Activated CD4-positive, alpha-beta memory T cell treated with anti-CD3 and anti-CD28 coated beads, Interleukin-2, amount 10 ng/mL, durations not matched to agents 7 days and 5 days (primary cell): ENCODE results near the gene TTBK2. TPM values are rescaled to one million over a fixed set of nuclear protein-coding genes. Genes with fewer than 3 reads are reported as not detected.
"Not testable (repeated sequence)": the region's sequence is repeated elsewhere in the genome, so short reads cannot be mapped to it uniquely, and the experiment has no call there.

ENCODE experiments used
- CTCF ChIA-PET: fragments of 350-600 bp; sonication (Branson Sonifier 250); formaldehyde crosslinking; loops from one replicate; lab custom pipeline; 2021; ENCODE audit warnings: antibody characterized with exemption, inconsistent platforms; lab: Charles Lee
- POLR2A ChIA-PET: fragments of 350-600 bp; sonication (Branson Sonifier 250); formaldehyde crosslinking; loops from one replicate; lab custom pipeline; 2021; ENCODE audit warnings: antibody characterized with exemption; lab: Charles Lee
- DNase-seq: peaks from one replicate; pipeline ENCODE4 v3.0.0-alpha.2; 2020
- H3K27ac Mint-ChIP-seq: one replicate; pipeline ENCODE4 v1.8.0; 2021; ENCODE audit warnings: mild to moderate bottlenecking, mixed read lengths
- H3K27me3 Mint-ChIP-seq: one replicate; pipeline ENCODE4 v1.8.0; 2021; ENCODE audit warnings: mixed read lengths
- H3K36me3 Mint-ChIP-seq: one replicate; pipeline ENCODE4 v1.8.0; 2021; ENCODE audit warnings: low read depth, mixed read lengths
- H3K4me1 Mint-ChIP-seq: one replicate; pipeline ENCODE4 v1.8.0; 2021; ENCODE audit warnings: mixed read lengths
- H3K4me3 Mint-ChIP-seq: one replicate; pipeline ENCODE4 v1.8.0; 2021; ENCODE audit warnings: mild to moderate bottlenecking, mixed read lengths
- H3K9me3 Mint-ChIP-seq: one replicate; pipeline ENCODE4 v1.8.0; 2021; ENCODE audit warnings: mixed read lengths
- total RNA-seq, 2 experiments: library from RNA; stranded (reverse); gene quantifications; one replicate each; pipeline ENCODE4 v1.2.3, GENCODE V29; 2021

TTBK2 gene
- total RNA-seq, 2 experiments from 2014 or later: 14.6 to 18.6 TPM

DNA sequence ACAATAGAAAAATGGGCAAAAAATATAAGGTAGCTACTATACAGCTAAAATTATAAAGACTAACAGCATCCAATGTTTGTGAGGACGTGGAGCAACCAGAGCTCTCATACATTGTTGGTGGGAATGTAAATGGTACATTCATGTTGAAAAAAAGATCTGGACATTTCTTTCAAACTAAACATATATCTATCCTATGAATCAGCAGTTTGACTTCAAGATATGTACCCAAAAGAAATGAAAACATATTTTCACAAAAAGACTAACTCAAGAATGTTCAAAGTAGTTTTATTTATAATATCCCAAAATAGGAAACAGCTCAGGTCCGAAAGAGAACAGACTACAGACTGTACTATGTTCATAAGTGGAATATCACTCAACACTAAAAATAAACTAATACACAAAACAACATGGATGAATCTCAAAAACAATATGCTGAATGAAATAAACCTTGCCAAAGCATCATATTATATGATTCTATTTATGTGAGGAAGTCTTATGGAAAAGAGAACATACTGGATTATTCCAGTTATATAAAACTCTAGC is 8.8 kb upstream of the TTBK2 start:
- ChIA-PET CTCF (interaction anchor here (0.6 to 5.1 kb wide), 3 partner anchors 12 to 226 kb away, joined by 3 to 52 read pairs (median 4); no protein-coding TSS in a partner anchor), POLR2A (no interaction called here)
- Mint-ChIP-seq H3K36me3 (no peaks in the 10 kb centered on the region), H3K27ac (no peak overlapping the region), H3K27me3 (no peaks in the 10 kb centered on the region), H3K4me1 (no peaks in the 10 kb centered on the region), H3K4me3 (no peak overlapping the region), H3K9me3 (no peaks in the 10 kb centered on the region)
- no peak for DNase-seq

DNA sequence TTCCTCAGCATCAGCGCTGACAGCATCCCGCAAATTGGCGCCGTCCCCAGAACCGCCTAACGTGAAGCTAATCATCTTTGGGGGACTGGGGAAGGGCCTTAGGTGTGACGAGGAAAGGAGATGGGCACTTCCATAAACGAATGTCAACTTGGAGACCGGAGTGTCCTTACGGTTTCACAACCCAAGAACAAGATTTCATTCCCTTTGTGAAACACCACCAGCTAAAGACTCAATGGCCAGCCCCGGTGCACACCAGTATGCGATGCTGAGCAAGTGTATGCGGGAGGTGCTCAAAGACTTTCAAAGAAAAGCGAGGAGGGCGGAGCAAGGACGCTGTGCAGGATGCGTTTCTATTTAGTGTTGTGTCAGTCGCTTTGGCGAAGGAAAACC is 759 bp upstream of the TTBK2 start:
- DNase-seq: peak; percentile 59
- Mint-ChIP-seq H3K27ac (peak overlapping the region; percentile 83), H3K27me3 (no peaks in the 10 kb centered on the region), H3K9me3 (no peaks in the 10 kb centered on the region), H3K4me1 (peaks cover 29% of the 10 kb centered on the region), H3K36me3 (peaks cover 6% of the 10 kb centered on the region), H3K4me3 (peak overlapping the region; percentile 92)
- CTCF ChIA-PET: interaction anchor here (0.6 to 1.4 kb wide), 3 partner anchors 20 to 283 kb away, joined by 3 to 4 read pairs (median 3); no protein-coding TSS in a partner anchor
- POLR2A ChIA-PET: interaction anchor here (1.2 to 2.6 kb wide), 2 partner anchors 184 to 241 kb away, joined by 3 to 10 read pairs; partner anchors contain the start of gene CDAN1

DNA sequence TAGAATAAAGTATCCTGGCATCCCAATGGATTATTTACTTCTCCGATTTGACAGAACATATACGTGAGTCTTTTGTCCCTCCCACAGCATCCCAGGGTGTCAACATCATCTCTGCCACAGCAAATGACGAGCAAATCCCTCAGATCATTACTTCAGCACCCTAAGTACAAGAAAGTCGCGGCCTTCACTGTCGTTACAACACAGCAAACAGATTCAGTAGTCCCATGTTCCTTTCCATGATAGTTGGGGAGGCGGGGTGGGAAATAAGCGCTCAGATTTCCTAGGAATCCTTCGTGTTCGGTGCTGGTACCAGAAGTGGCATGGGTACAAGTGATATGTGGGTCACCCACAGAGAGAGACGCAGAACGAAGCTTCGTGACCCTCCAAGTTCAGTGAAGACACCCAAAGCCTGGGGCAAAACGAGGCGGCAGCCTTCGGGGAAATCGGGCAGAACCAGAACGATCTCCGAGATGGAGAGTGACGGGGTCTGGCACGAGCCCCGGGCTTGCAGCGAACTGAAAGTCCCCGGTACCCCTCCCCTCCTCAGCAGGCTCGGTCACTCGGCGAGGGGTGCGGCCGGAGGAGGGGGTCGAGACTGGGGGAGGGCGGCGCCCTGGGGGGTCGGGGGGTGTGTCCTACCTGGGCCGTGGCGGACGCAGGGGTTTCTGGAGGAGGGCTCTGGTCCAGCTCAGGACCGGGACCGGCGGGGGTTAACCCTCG is 619 bp downstream of the TTBK2 start:
- peak overlapping the region; percentile 72 for H3K27ac Mint-ChIP-seq
- POLR2A ChIA-PET: interaction anchor here (2.6 kb wide), 1 partner anchor 182 kb away, joined by 10 read pairs; the partner anchor contains the start of gene CDAN1
- no peaks in the 10 kb centered on the region for H3K27me3 Mint-ChIP-seq
- CTCF ChIA-PET: no interaction called here
- peaks cover 9% of the 10 kb centered on the region for H3K36me3 Mint-ChIP-seq
- DNase-seq: peak; percentile 38
- H3K4me3 Mint-ChIP-seq: peak overlapping the region; percentile 92
- no peaks in the 10 kb centered on the region for H3K9me3 Mint-ChIP-seq
- H3K4me1 Mint-ChIP-seq: peaks cover 40% of the 10 kb centered on the region

DNA sequence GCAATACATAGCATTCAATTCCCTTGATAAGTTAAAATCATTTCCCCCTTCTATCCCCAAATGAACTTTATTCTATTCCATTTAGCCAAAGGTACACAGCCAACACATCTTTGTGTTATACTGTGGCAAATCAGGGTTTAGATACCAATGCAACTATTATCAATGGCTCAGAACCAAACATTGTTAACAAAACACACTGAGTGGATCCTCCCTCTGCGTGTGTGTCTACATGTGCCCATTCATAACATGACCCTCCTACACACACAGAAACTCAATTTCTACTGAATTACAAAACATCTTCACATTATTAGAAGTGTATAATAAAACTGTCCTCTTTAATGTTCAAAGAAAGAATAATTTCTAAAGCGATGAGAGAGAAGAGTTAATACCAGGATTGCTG is 1.3 kb downstream of the TTBK2 start:
- ChIA-PET CTCF (no interaction called here), POLR2A (no interaction called here)
- H3K9me3 Mint-ChIP-seq: no peaks in the 10 kb centered on the region
- H3K36me3 Mint-ChIP-seq: peaks cover 9% of the 10 kb centered on the region
- no peak for DNase-seq
- no peaks in the 10 kb centered on the region for H3K27me3 Mint-ChIP-seq
- peak overlapping the region; percentile 92 for H3K4me3 Mint-ChIP-seq
- peaks cover 43% of the 10 kb centered on the region for H3K4me1 Mint-ChIP-seq
- H3K27ac Mint-ChIP-seq: peak overlapping the region; percentile 72

DNA sequence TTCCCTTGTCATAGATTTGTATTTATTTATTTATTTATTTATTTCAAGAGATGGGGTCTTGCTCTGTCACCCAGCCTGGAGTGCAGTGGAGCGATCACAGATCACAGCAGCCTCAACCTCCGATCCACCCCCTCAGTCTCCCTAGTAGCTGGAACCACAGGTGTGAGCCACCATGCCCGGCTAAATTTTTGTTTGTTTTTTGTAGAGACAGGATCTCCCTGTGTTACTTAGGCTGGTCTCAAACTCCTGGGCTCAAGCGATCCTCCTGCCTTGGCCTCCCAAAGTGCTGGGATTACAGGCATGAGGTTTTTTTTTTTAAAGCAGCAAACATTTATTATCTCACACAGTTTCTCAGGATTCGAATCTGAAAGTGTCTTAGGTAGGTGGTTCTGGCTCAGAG is 2.5 kb downstream of the TTBK2 start:
- no peak for DNase-seq
- Mint-ChIP-seq H3K4me3 (no peak overlapping the region), H3K27me3 (no peaks in the 10 kb centered on the region), H3K9me3 (no peaks in the 10 kb centered on the region), H3K36me3 (peaks cover 9% of the 10 kb centered on the region), H3K27ac (no peak overlapping the region), H3K4me1 (peaks cover 43% of the 10 kb centered on the region)
- POLR2A ChIA-PET: no interaction called here
- CTCF ChIA-PET: interaction anchor here (0.7 to 1.7 kb wide), 2 partner anchors 8 to 10 kb away, joined by 3 to 6 read pairs; no protein-coding TSS in a partner anchor

DNA sequence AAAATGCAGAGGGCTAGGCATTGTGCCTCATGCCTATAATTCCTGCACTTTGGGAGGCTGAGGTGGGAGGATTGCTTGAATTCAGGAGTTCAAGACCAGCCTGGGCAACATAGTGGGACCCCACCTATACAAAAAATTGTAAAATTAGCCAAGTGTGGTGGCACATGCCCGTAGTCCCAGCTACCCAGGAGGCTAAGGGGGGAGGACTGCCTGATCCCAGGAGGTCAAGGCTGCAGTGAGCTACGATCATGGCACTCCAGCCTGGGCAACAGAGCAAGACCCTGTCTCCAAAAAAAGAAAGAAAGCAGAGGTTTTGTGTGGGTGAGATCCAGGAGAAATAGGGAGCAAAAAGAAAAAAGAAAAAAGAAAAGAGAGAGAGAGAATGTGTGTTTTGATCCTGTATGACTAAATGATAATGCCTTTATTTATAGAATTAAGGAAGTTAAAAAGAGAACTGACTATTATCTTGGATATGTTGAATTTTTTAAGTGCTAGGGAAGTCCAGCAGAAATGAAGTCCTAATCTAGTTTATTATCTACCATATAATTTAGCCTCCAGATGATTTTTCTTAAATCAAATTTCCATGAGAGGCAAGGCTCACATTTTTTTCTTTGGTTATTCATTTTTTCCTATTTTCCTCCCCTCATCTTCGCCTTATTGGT is 4.8 kb downstream of the TTBK2 start:
- DNase-seq: no peak
- Mint-ChIP-seq H3K4me1 (peaks cover 35% of the 10 kb centered on the region), H3K27ac (no peak overlapping the region), H3K36me3 (peaks cover 8% of the 10 kb centered on the region), H3K9me3 (no peaks in the 10 kb centered on the region), H3K27me3 (no peaks in the 10 kb centered on the region), H3K4me3 (no peak overlapping the region)
- ChIA-PET CTCF (no interaction called here), POLR2A (no interaction called here)

DNA sequence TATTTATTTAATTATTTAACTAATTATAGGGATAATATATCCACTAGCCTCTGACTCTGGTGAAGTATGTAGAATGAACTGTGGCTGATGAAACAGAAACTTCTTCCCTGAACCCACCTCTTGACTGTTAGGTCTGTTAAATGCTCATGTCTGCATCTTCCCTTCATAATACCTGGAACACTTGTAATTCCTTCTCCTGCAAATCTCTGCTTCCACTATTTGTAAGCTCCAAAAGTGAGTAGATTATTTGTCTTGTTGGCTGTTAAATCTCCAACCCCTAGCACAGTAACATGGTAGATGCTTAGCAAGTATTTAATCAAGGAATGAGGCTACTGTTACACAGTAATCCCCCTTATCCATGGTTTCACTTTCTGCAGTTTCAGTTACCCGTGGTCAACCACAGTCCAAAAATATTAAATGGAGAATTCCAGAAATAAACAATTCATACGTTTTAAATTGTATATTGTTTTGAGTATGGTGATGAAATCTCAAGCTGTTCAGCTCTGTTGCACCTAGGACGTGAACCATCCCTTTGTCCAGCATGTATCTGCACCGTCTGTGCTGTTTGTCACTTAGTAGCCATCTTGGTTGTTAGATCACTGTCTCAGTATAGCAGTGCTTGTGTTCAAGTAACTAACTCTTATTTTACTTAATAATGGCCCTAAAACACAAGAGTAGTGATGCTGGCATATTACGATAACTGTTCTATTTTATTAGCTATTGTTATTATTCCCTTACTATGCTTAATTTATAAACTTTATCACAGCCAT is 5.7 kb downstream of the TTBK2 start:
- H3K4me3 Mint-ChIP-seq: no peak overlapping the region
- CTCF ChIA-PET: no interaction called here
- no peak for DNase-seq
- no peaks in the 10 kb centered on the region for H3K27me3 Mint-ChIP-seq
- H3K36me3 Mint-ChIP-seq: peaks cover 6% of the 10 kb centered on the region
- H3K4me1 Mint-ChIP-seq: peaks cover 35% of the 10 kb centered on the region
- POLR2A ChIA-PET: no interaction called here
- no peaks in the 10 kb centered on the region for H3K9me3 Mint-ChIP-seq
- H3K27ac Mint-ChIP-seq: no peak overlapping the region

DNA sequence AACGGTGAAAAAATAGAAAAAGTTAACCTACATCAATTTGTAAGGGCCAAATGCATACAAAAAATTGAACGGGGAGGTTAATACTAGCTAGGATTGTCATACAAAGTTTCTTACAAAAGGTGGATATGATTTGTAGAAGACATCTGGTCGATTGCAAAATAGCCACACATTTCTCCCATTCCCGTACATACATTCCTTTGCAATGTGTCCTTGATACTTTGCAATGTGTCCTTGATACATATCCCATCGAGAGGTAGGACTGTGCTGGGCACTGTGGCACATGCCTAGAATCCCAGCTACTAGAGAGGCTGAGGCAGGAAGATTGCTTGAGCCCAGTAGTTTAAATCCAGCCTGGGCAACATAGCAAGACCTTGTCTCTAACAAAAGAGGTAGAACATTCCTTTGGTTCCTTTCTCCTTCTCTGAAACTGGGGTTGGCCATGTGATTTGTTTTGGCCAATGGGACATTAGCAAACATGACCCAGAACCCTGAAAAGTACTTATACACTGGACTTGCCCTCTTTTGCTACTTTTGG is 9.5 kb downstream of the TTBK2 start:
- peaks cover under 1% of the 10 kb centered on the region for H3K36me3 Mint-ChIP-seq
- H3K4me3 Mint-ChIP-seq: no peak overlapping the region
- H3K4me1 Mint-ChIP-seq: peaks cover 14% of the 10 kb centered on the region
- ChIA-PET POLR2A (no interaction called here), CTCF (no interaction called here)
- no peak for DNase-seq
- no peaks in the 10 kb centered on the region for H3K27me3 Mint-ChIP-seq
- no peaks in the 10 kb centered on the region for H3K9me3 Mint-ChIP-seq
- H3K27ac Mint-ChIP-seq: no peak overlapping the region

DNA sequence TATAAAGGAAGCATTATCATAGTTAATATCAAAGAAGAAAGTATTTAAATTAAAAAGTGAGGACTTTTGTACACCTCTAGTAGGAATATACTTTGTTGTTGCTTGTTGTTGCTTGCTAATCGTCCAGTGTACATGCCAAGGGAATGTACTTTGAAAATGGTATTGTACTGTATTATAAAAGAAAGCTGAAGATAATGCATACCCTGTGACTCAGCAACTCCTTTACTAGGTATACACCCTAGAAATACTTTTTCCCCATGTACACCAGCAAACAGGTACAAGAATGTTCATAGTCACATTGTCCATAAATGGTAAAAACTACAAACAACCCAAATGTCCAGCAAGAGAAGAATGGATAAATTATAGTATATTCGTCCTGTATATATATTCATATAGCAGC is 12.0 kb downstream of the TTBK2 start:
- POLR2A ChIA-PET: no interaction called here
- DNase-seq: no peak
- Mint-ChIP-seq H3K4me3 (no peak overlapping the region), H3K9me3 (no peaks in the 10 kb centered on the region), H3K27me3 (no peaks in the 10 kb centered on the region), H3K36me3 (no peaks in the 10 kb centered on the region), H3K27ac (no peak overlapping the region), H3K4me1 (peaks cover 6% of the 10 kb centered on the region)
- CTCF ChIA-PET: interaction anchor here (1.6 kb wide), 1 partner anchor 18 kb away, joined by 5 read pairs; no protein-coding TSS in a partner anchor

DNA sequence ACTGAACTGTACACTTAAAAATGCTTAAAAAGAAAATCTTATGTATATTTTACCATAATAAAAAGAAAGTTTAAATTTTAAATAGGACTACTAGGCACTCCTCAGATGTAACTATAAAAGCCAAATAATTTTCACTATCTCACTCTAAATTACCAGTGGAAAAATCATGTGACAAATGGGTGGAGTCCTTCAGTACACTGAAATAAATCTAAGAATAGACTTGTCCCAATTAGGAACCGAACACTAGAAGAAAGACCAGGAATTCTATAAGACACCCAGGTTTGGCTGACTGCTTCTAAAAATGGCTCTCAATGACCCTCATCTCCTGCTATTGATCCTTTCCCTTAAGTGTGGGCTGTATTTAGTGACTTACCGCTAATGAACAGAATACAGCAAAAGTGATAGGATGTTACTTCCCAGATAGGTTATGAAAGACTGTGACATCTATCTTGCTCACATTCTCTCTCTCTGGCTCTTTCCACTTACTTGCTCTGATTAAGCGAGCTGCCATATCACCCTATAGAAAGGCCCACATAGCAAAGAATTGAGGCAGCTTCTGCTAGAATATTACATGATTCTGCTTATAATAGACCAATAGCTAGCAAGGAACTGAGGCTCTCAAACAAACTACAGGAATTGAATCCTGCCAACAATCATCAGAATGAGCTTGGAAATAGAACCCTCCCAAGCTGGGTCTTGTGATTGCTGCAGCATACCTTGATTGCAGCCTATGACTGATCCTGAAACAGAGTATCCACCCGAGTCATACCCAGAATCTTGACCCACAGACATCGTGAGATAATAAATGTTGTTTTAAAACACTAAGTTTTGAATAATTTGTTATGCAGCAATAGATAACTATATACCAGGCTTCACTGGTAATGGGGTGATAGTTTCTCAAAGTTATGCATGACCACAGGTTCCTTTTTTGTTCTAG is 16.9 kb downstream of the TTBK2 start:
- H3K27ac Mint-ChIP-seq: no peak overlapping the region
- no peaks in the 10 kb centered on the region for H3K9me3 Mint-ChIP-seq
- peaks cover 4% of the 10 kb centered on the region for H3K4me1 Mint-ChIP-seq
- DNase-seq: no peak
- no peaks in the 10 kb centered on the region for H3K36me3 Mint-ChIP-seq
- ChIA-PET CTCF (interaction anchor here (0.7 kb wide), 1 partner anchor 236 kb away, joined by 3 read pairs; no protein-coding TSS in a partner anchor), POLR2A (no interaction called here)
- no peaks in the 10 kb centered on the region for H3K27me3 Mint-ChIP-seq
- H3K4me3 Mint-ChIP-seq: no peak overlapping the region

DNA sequence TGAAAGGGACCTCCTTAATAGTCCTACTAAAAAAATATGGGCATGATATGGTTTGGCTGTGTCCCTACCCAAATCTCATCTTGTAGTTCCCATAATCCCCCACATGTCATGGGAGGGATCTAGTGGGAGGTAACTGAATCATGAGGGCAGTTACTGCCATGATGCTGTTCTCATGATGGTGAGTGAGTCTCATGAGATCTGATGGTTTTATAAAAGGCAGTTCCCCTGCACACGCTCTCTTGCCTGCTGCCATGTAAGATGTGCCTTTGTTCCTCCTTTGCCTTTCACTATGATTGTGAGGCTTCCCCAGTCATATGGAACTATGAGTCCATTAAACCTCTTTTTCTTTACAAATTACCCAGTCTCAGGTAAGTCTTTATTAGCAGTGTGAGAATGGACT is 26.7 kb downstream of the TTBK2 start:
- H3K4me3 Mint-ChIP-seq, H3K36me3 Mint-ChIP-seq, POLR2A ChIA-PET, H3K4me1 Mint-ChIP-seq, DNase-seq, H3K9me3 Mint-ChIP-seq, H3K27me3 Mint-ChIP-seq, H3K27ac Mint-ChIP-seq: not testable (repeated sequence)
- CTCF ChIA-PET: interaction anchor here (0.8 kb wide), 1 partner anchor 32 kb away, joined by 3 read pairs; no protein-coding TSS in a partner anchor
